IMR-90 (cell line): ENCODE data around the gene KAZN. TPM values are rescaled to one million over a fixed set of nuclear protein-coding genes. Genes with fewer than 3 reads are reported as not detected.

Experiments used
- ATAC-seq: fragments of 200-7000 bp; cut with Tn5 transposase; 2 replicates; pipeline ENCODE4 v1.9.1; 2020; ENCODE audit warnings: low read depth, mild to moderate bottlenecking, moderate library complexity
- BruUV-seq: library from RNA; stranded (reverse); fragments of 400-500 nt; replicated peaks from 2 replicates; lab custom pipeline; 2021; lab: Mats Ljungman, UMichigan
- CTCF ChIA-PET: fragments of 300-600 bp; formaldehyde crosslinking; extraction: SDS; loops from one replicate; lab custom pipeline; 2021; ENCODE audit warnings: antibody characterized with exemption; lab: Yijun Ruan, JAX
- POLR2A ChIA-PET: fragments of 300-600 bp; sonication (Branson Sonifier 250); formaldehyde crosslinking; loops from one replicate; lab custom pipeline; 2022; ENCODE audit warnings: antibody characterized with exemption; ENCODE audit not compliant: unreplicated experiment; lab: Charles Lee
- DNase-seq: peaks from one replicate; pipeline ENCODE4 v3.0.0; 2013
- H2AFZ ChIP-seq: replicated peaks from 2 replicates; pipeline ENCODE3; 2013; ENCODE audit warnings: low read length, mild to moderate bottlenecking; ENCODE audit not compliant: poor library complexity
- H2AK5ac ChIP-seq: 2 replicates; pipeline ENCODE4 v1.6.1; 2013; ENCODE audit warnings: low read depth, low read length, inconsistent platforms
- H2AK9ac ChIP-seq: replicated peaks from 2 replicates; pipeline ENCODE3; 2013; ENCODE audit warnings: mild to moderate bottlenecking, low read depth, low read length, moderate library complexity; ENCODE audit not compliant: poor library complexity
- H2BK120ac ChIP-seq: 2 replicates; pipeline ENCODE4 v1.6.1; 2013; ENCODE audit warnings: low read depth, low read length, inconsistent platforms
- H2BK15ac ChIP-seq: 3 replicates; pipeline ENCODE4 v1.6.1; 2013; ENCODE audit warnings: low read depth, low read length, inconsistent platforms
- H2BK20ac ChIP-seq: 2 replicates; pipeline ENCODE4 v1.6.1; 2013; ENCODE audit warnings: low read depth, mild to moderate bottlenecking, inconsistent platforms, low read length, moderate library complexity
- H2BK5ac ChIP-seq: 2 replicates; pipeline ENCODE4 v1.6.1; 2013; ENCODE audit warnings: mild to moderate bottlenecking, low read depth, low read length, inconsistent platforms; ENCODE audit not compliant: poor library complexity, severe bottlenecking
- H3K14ac ChIP-seq: replicated peaks from 2 replicates; pipeline ENCODE4 v1.6.1; 2013; ENCODE audit warnings: low read depth, low read length, inconsistent platforms
- H3K18ac ChIP-seq: 2 replicates; pipeline ENCODE4 v1.6.1; 2013; ENCODE audit warnings: low read depth, low read length, control low read depth
- H3K23ac ChIP-seq: 2 replicates; pipeline ENCODE4 v1.6.1; 2013; ENCODE audit warnings: low read depth, low read length, inconsistent platforms
- H3K27ac ChIP-seq: 2 replicates; pipeline ENCODE4 v1.5.1; 2013; ENCODE audit warnings: mild to moderate bottlenecking, control low read depth, low read length; ENCODE audit not compliant: insufficient read depth
- H3K27me3 ChIP-seq: 2 replicates; pipeline ENCODE4 v1.6.1; 2013; ENCODE audit warnings: low read length; ENCODE audit not compliant: control insufficient read depth, insufficient read depth
- H3K36me3 ChIP-seq: 2 replicates; pipeline ENCODE4 v1.6.1; 2013; ENCODE audit warnings: low read length, mixed read lengths; ENCODE audit not compliant: control insufficient read depth, insufficient read depth
- H3K4ac ChIP-seq: 2 replicates; pipeline ENCODE4 v1.6.1; 2013; ENCODE audit warnings: low read depth, low read length, inconsistent platforms
- H3K4me1 ChIP-seq: 2 replicates; pipeline ENCODE4 v1.6.1; 2013; ENCODE audit warnings: low read length, mixed read lengths; ENCODE audit not compliant: control insufficient read depth, insufficient read depth
- H3K4me2 ChIP-seq: 2 replicates; pipeline ENCODE4 v1.6.1; 2013; ENCODE audit warnings: low read depth, mild to moderate bottlenecking, control low read depth, low read length, moderate library complexity
- H3K4me3 ChIP-seq: 2 replicates; pipeline ENCODE4 v1.5.1; 2013; ENCODE audit warnings: low read depth, mild to moderate bottlenecking, control low read depth, low read length, moderate library complexity; ENCODE audit not compliant: insufficient read depth
- H3K56ac ChIP-seq: 2 replicates; pipeline ENCODE4 v1.6.1; 2013; ENCODE audit warnings: low read length, inconsistent platforms; ENCODE audit not compliant: insufficient read depth; ENCODE audit errors: extremely low read depth
- H3K79me1 ChIP-seq, 2 experiments: 2 replicates each; pipeline ENCODE4 v1.6.1; 2013; ENCODE audit warnings: low read length in 2 of 2, inconsistent platforms in 1 of 2, low read depth in 1 of 2
- H3K9ac ChIP-seq: 2 replicates; pipeline ENCODE4 v1.6.1; 2013; ENCODE audit warnings: low read depth, low read length, control low read depth
- H3K9me1 ChIP-seq: 2 replicates; pipeline ENCODE4 v1.6.1; 2013; ENCODE audit warnings: low read length, inconsistent platforms; ENCODE audit not compliant: insufficient read depth
- H3K9me3 ChIP-seq: 2 replicates; pipeline ENCODE4 v1.6.1; 2013; ENCODE audit warnings: low read length; ENCODE audit not compliant: control insufficient read depth, insufficient read depth
- H4K20me1 ChIP-seq: 2 replicates; pipeline ENCODE4 v1.6.1; 2013; ENCODE audit warnings: low read length, inconsistent platforms; ENCODE audit not compliant: insufficient read depth
- H4K5ac ChIP-seq: 2 replicates; pipeline ENCODE4 v1.6.1; 2013; ENCODE audit warnings: mild to moderate bottlenecking, low read depth, low read length, control low read depth
- H4K8ac ChIP-seq, 2 experiments: 2 replicates each; pipeline ENCODE4 v1.6.1; 2013; ENCODE audit warnings: low read depth in 2 of 2, low read length in 2 of 2, control low read depth in 1 of 2, inconsistent platforms in 1 of 2
- H4K91ac ChIP-seq: 2 replicates; pipeline ENCODE4 v1.6.1; 2013; ENCODE audit warnings: low read depth, low read length, inconsistent platforms; ENCODE audit not compliant: insufficient read depth
- CEBPB ChIP-seq: IDR thresholded peaks from 2 replicates; pipeline ENCODE4 v1.6.1; 2012; ENCODE audit warnings: low read depth, low read length, improper control_type of control experiment
- CTCF ChIP-seq: conservative IDR thresholded peaks from 2 replicates; pipeline ENCODE4 v1.5.1; 2012; ENCODE audit warnings: mild to moderate bottlenecking, low read depth, low read length, improper control_type of control experiment
- ELK1 ChIP-seq: fragments of 150-350 bp; IDR thresholded peaks from 2 replicates; pipeline ENCODE4 v1.6.1; 2016; ENCODE audit warnings: low read depth, mild to moderate bottlenecking, low read length, moderate library complexity, borderline replicate concordance
- FOS ChIP-seq: fragments of 150-350 bp; IDR thresholded peaks from 2 replicates; pipeline ENCODE4 v1.6.1; 2016; ENCODE audit warnings: low read depth, low read length
- MAZ ChIP-seq: IDR thresholded peaks from 2 replicates; pipeline ENCODE4 v1.6.1; 2012; ENCODE audit warnings: low read depth, mild to moderate bottlenecking, low read length, improper control_type of control experiment, moderate library complexity, borderline replicate concordance
- MXI1 ChIP-seq: IDR thresholded peaks from 2 replicates; pipeline ENCODE4 v1.6.1; 2012; ENCODE audit warnings: low read depth, mild to moderate bottlenecking, low read length, moderate library complexity, borderline replicate concordance
- POLR2A ChIP-seq: IDR thresholded peaks from 2 replicates; pipeline ENCODE4 v1.6.1; 2012; ENCODE audit warnings: mild to moderate bottlenecking, low read depth, low read length
- RAD21 ChIP-seq: IDR thresholded peaks from 2 replicates; pipeline ENCODE4 v1.6.1; 2012; ENCODE audit warnings: low read length, improper control_type of control experiment
- RFX5 ChIP-seq: IDR thresholded peaks from 2 replicates; pipeline ENCODE4 v1.8.0; 2012; ENCODE audit warnings: low read depth, mild to moderate bottlenecking, low read length, moderate library complexity
- WGBS, 2 experiments: methylation state at CpG; one replicate each; pipeline versions ENCODE4 v1.1.5 to v1.1.7; 2013; ENCODE audit warnings: missing lambda C conversion rate in 2 of 2; ENCODE audit not compliant: insufficient read length in 1 of 2; ENCODE audit errors: extremely low coverage in 2 of 2; 5-methylcytosine and 5-hydroxymethylcytosine counted together
- dilution Hi-C: fragments of 300-500 bp; cut with HindIII; formaldehyde crosslinking; loops from one replicate; pipeline ENCODE4 v1.14.3; 2018; ENCODE audit warnings: low sequenced_read_pairs; ENCODE audit not compliant: unreplicated experiment
- in situ Hi-C: fragments of 300-500 bp; cut with MboI; formaldehyde crosslinking; loops from 3 replicates; pipeline ENCODE4 v1.14.3; 2019; ENCODE audit warnings: low sequenced_read_pairs, inconsistent platforms, mixed read lengths
- intact Hi-C: fragments of 100-400 bp; cut with micrococcal nuclease; formaldehyde crosslinking; loops from 2 replicates; pipeline ENCODE4 v1.10.0; 2022
- polyA plus RNA-seq, 3 experiments: library from polyadenylated mRNA; depleted of rRNA; stranded (reverse); fragments of >200 nt; gene quantifications; 2 replicates each; pipeline ENCODE4 v1.2.3, GENCODE V29; 2012; ENCODE audit warnings: low replicate concordance in 1 of 3
- total RNA-seq: library from RNA; depleted of rRNA; stranded (reverse); fragments of >200 nt; gene quantifications from 2 replicates; pipeline ENCODE4 v1.2.3, GENCODE V29; 2012

The KAZN gene
- total and polyA plus RNA-seq, 2 of the 4 experiments (the other 2 are of a cell fraction) = 5.2 to 10.5 TPM

GRCh38 chr1:15110128-15110866 lies 511.8 kb downstream of the KAZN start:
- Histone ChIP-seq H2AK9ac (no peak overlapping the region), H3K4me1 (no peaks in the 10 kb centered on the region; the same call in 1 of the 2 replicates), H3K4me3 (no peak overlapping the region), H3K9me3 (no peaks in the 10 kb centered on the region), H3K27ac (no peak overlapping the region), H4K5ac (no peak overlapping the region), H2BK15ac (no peak overlapping the region), H3K56ac (no peak overlapping the region), H2BK5ac (peak overlapping the region; percentile 74), H3K9me1 (no peaks in the 10 kb centered on the region), H4K91ac (no peak overlapping the region), H3K36me3 (no peaks in the 10 kb centered on the region), H3K4ac (no peak overlapping the region), H4K20me1 (no peaks in the 10 kb centered on the region), H2AFZ (no peak overlapping the region), H2BK20ac (no peak overlapping the region), H3K18ac (no peak overlapping the region), H3K23ac (no peak overlapping the region), H4K8ac (no peak overlapping the region), H3K9ac (no peak overlapping the region), H3K4me2 (no peak overlapping the region), H3K27me3 (no peaks in the 10 kb centered on the region; the same call in 1 of the 2 replicates), H3K14ac (no peak overlapping the region), H3K79me1 (no peaks in the 10 kb centered on the region), H2AK5ac (no peak overlapping the region), H2BK120ac (no peak overlapping the region)
- dilution Hi-C loops (no loop called here), intact Hi-C loops (no loop called here), in situ Hi-C loops (no loop called here)
- no TSS peak for BruUV-seq
- DNase-seq = no peak
- no peak for ATAC-seq
- WGBS, 2 experiments = 100% methylated on average over 4 of the region's 9 CpGs; no CpG with 5 or more reads in 1 of the 2 experiments
- CTCF ChIA-PET = no interaction called here
- TF ChIP-seq RAD21 (no peak), FOS (no peak), MXI1 (no peak), RFX5 (no peak), MAZ (no peak), ELK1 (no peak), POLR2A (no peak), CEBPB (no peak), CTCF (no peak)
- POLR2A ChIA-PET = no interaction called here
